ENCODE results near the gene PKP4. TPM values are rescaled to one million over a fixed set of nuclear protein-coding genes. Genes with fewer than 3 reads are reported as not detected.

The PKP4 gene
- total and polyA plus RNA-seq, 2 of the 8 experiments (the other 6 are each of a cell fraction or from before 2014, with no cell fraction given) = 48.2 to 88.0 TPM

GRCh38 chr2:158731386-158731785 lies 274.6 kb downstream of the PKP4 start:
- CTCF ChIA-PET (ENCODE audit: partially characterized antibody) = interaction anchor here (0.8 to 28.7 kb wide), 2 partner anchors 6 to 14 kb away, joined by 4 to 416 read pairs; no protein-coding TSS in a partner anchor
- FAIRE-seq (no peak), DNase-seq (ENCODE audit: low read depth in 1 of 2, low spot score in 2 of 2) (no peak)
- no peak overlapping the region for H3K18ac ChIP-seq (ENCODE audit: extremely low read depth, low read length)
- no peak overlapping the region for H3K9ac ChIP-seq (replicated peaks in 1 of 4; ENCODE audit: extremely low read depth in 1 of 4, low read depth in 3 of 4, low read length in 3 of 4)
- H3K4me1 ChIP-seq (replicated peaks in 1 of 4; ENCODE audit: control insufficient read depth in 3 of 4, insufficient read depth in 4 of 4, low read length in 3 of 4) = no peaks in the 10 kb centered on the region
- H2BK5ac ChIP-seq (ENCODE audit: low read depth, low read length) = no peak overlapping the region
- no peak overlapping the region for H3K27ac ChIP-seq (ENCODE audit: low read depth, low read length)
- H3K4me2 ChIP-seq (ENCODE audit: insufficient read depth in 1 of 2, low read depth in 2 of 2, low read length in 2 of 2) = no peak overlapping the region
- no peaks in the 10 kb centered on the region; a peak in 1 of 7 replicates for H3K27me3 ChIP-seq (replicated peaks in 1 of 4; ENCODE audit: control insufficient read depth in 3 of 4, extremely low read depth in 1 of 4, insufficient read depth in 3 of 4, low read length in 3 of 4)
- no peak overlapping the region for H3K23ac ChIP-seq (ENCODE audit: insufficient read length)
- no peak overlapping the region for H4K8ac ChIP-seq (ENCODE audit: extremely low read depth, insufficient read depth, low read length)
- H3K79me2 ChIP-seq (ENCODE audit: control insufficient read depth in 1 of 2, insufficient read depth in 2 of 2, low read length in 2 of 2) = no peaks in the 10 kb centered on the region
- H2BK12ac ChIP-seq (ENCODE audit: low read depth, low read length) = no peak overlapping the region
- no peaks in the 10 kb centered on the region for H3K36me3 ChIP-seq (ENCODE audit: control insufficient read depth in 2 of 4, insufficient read depth in 4 of 4, low read length in 3 of 4)
- no peak overlapping the region for H2AFZ ChIP-seq (ENCODE audit: low read length)
- H3K23me2 ChIP-seq (ENCODE audit: low read depth, low read length) = no peaks in the 10 kb centered on the region
- H2AK5ac ChIP-seq (ENCODE audit: low read depth, low read length) = no peak overlapping the region
- no peaks in the 10 kb centered on the region for H3K79me1 ChIP-seq (ENCODE audit: low read depth, low read length)
- POLR2A ChIA-PET (ENCODE audit: partially characterized antibody) = no interaction called here
- no peak overlapping the region for H4K91ac ChIP-seq (replicated peaks; ENCODE audit: insufficient read length, low read length)
- no peaks in the 10 kb centered on the region for H4K20me1 ChIP-seq (replicated peaks in 1 of 2; ENCODE audit: control insufficient read depth in 1 of 2, insufficient read depth in 2 of 2, low read length in 2 of 2)
- H2BK20ac ChIP-seq (ENCODE audit: low read length) = no peak overlapping the region
- TF ChIP-seq CBX5 (IDR thresholded peaks at IDR 0.05; ENCODE audit: low read depth, low read length) (no peak), TCF12 (IDR thresholded peaks at IDR 0.05; ENCODE audit: low read depth, low read length) (no peak), TBP (IDR thresholded peaks at IDR 0.05; ENCODE audit: low read depth, low read length) (no peak), CHD2 (IDR thresholded peaks at IDR 0.05; ENCODE audit: low read length) (no peak)
- H3K56ac ChIP-seq (replicated peaks; ENCODE audit: insufficient read length, low read depth, low read length) = no peak overlapping the region
- no peak overlapping the region for H2BK120ac ChIP-seq (replicated peaks; ENCODE audit: low read depth, low read length)
- no peak overlapping the region for H2BK15ac ChIP-seq (ENCODE audit: low read length)
- H3K14ac ChIP-seq (ENCODE audit: insufficient read length) = no peak overlapping the region
- no peak overlapping the region for H3K4me3 ChIP-seq (ENCODE audit: extremely low read depth in 1 of 4, insufficient read depth in 2 of 4, low read depth in 3 of 4, low read length in 4 of 4)
- H3K4ac ChIP-seq (replicated peaks; ENCODE audit: insufficient read length, low read depth, low read length) = no peak overlapping the region
- 93% methylated on average over 4 of the region's 4 CpGs; no CpG with 5 or more reads in 1 of the 2 experiments for WGBS, 2 experiments (ENCODE audit: extremely low coverage in 1 of 2, insufficient coverage in 1 of 2, insufficient read length in 1 of 2, insufficient replicate concordance in 2 of 2, low coverage in 1 of 2, low lambda C conversion rate in 2 of 2, missing lambda C conversion rate in 1 of 2)
- no peaks in the 10 kb centered on the region for H3K9me3 ChIP-seq (ENCODE audit: insufficient read depth in 2 of 2, low read depth in 1 of 2, low read length in 1 of 2)
- H4K5ac ChIP-seq (ENCODE audit: insufficient read length, low read depth, low read length) = no peak overlapping the region

Small RNA genes lying within 50 kb of the gene (small RNA-seq; reads per million reads assigned to genes)
- gene AC005042.3 (ENCODE audit: insufficient read depth) (not detected), gene RN7SL393P (ENCODE audit: insufficient read depth) (not detected)

Other genes with a start within 250 kb of the PKP4 start
- gene CCDC148, start 199 bp upstream of the PKP4 start, total RNA-seq (2021; fragmentation: NEBNext Ultra II Directional; extraction: Animal tissue kit (Norgen Biotek cat#: 25700)) = 1.3 and 1.5 TPM in 2 replicates
- 0.45 and 0.61 TPM in 2 replicates for gene CCDC148, start 199 bp upstream of the PKP4 start, polyA plus RNA-seq (2011; rRNA removed)